GM10248 (cell line): ENCODE data around the gene UVRAG.

ENCODE experiments used
- CTCF ChIA-PET: fragments of 300-600 bp; sonication (Branson Sonifier 250); formaldehyde crosslinking; extraction: SDS; loops from one replicate; lab custom pipeline; 2021; ENCODE audit warnings: antibody characterized with exemption; lab: Yijun Ruan, JAX
- POLR2A ChIA-PET: fragments of 350-650 bp; sonication (Branson Sonifier 250); formaldehyde crosslinking; extraction: SDS; loops from one replicate; lab custom pipeline; 2020; ENCODE audit warnings: antibody characterized with exemption; lab: Yijun Ruan, JAX
- DNase-seq: peaks from one replicate; pipeline ENCODE4 v3.0.0; 2012; ENCODE audit errors: extremely low spot score
- CTCF ChIP-seq: IDR thresholded peaks from 2 replicates; pipeline ENCODE4 v1.5.1; 2012; ENCODE audit warnings: mild to moderate bottlenecking, low read depth; ENCODE audit errors: extremely low read depth, missing control alignments, control extremely low read depth

Gene UVRAG

GRCh38 chr11:75839851-75840250 lies 24.8 kb downstream of the UVRAG start:
- ChIA-PET CTCF (interaction anchor here (0.8 to 1.9 kb wide), 3 partner anchors 7 to 37 kb away, joined by 3 to 6 read pairs (median 6); no protein-coding TSS in a partner anchor), POLR2A (no interaction called here)
- no peak for DNase-seq
- TF ChIP-seq CTCF, result no peak

GRCh38 chr11:75840522-75840921 lies 25.5 kb downstream of the UVRAG start:
- no peak for TF ChIP-seq CTCF
- DNase-seq, result no peak
- POLR2A ChIA-PET, result no interaction called here
- CTCF ChIA-PET, result interaction anchor here (1.3 to 1.9 kb wide), 3 partner anchors 8 to 38 kb away, joined by 3 to 6 read pairs (median 6); no protein-coding TSS in a partner anchor

- CTCF ChIA-PET, result interaction anchor here (1.3 to 1.7 kb wide), 2 partner anchors 9 to 10 kb away, joined by 3 to 6 read pairs; no protein-coding TSS in a partner anchor
- POLR2A ChIA-PET, result no interaction called here
- no peak for TF ChIP-seq CTCF
- DNase-seq, result no peak
Observed at GRCh38 chr11:75841739-75842138, 26.7 kb downstream of the UVRAG start.

- ChIA-PET POLR2A (no interaction called here), CTCF (interaction anchor here (1.4 to 1.5 kb wide), 2 partner anchors 13 to 23 kb away, joined by 3 to 7 read pairs; no protein-coding TSS in a partner anchor)
- TF ChIP-seq CTCF, result no peak
- DNase-seq, result no peak
Observed at GRCh38 chr11:75845324-75845723, 30.3 kb downstream of the UVRAG start.

GRCh38 chr11:75849894-75850293 lies 34.9 kb downstream of the UVRAG start:
- DNase-seq, result no peak
- ChIA-PET POLR2A (no interaction called here), CTCF (interaction anchor here (1.4 to 7.9 kb wide), 2 partner anchors 18 to 302 kb away, joined by 5 to 92 read pairs; no protein-coding TSS in a partner anchor)
- no peak for TF ChIP-seq CTCF

- DNase-seq, result no peak
- no peak for TF ChIP-seq CTCF
- ChIA-PET POLR2A (no interaction called here), CTCF (interaction anchor here (1.3 to 7.9 kb wide), 5 partner anchors 14 to 301 kb away, joined by 4 to 92 read pairs (median 5); no protein-coding TSS in a partner anchor)
Observed at GRCh38 chr11:75850787-75851186, 35.8 kb downstream of the UVRAG start.
